SU-DHL-6 (cell line): ENCODE data around the gene PTPRN2.

Experiments
- CTCF ChIP-seq: fragments of 200-600 bp; sonication (generic); IDR thresholded peaks from one replicate; pipeline ENCODE4 v1.5.1; 2017; ENCODE audit warnings: antibody characterized with exemption, mild to moderate bottlenecking, low read length, moderate library complexity; ENCODE audit not compliant: insufficient read depth, poor library complexity, severe bottlenecking
- EZH2phosphoT487 ChIP-seq: fragments of 200-600 bp; sonication (generic), shearing (Covaris generic); conservative IDR thresholded peaks from 2 replicates; pipeline ENCODE4 v1.6.1; 2018; ENCODE audit warnings: mild to moderate bottlenecking, antibody characterized with exemption, low read length, moderate library complexity, mixed read lengths

- no peak for TF ChIP-seq CTCF
- TF ChIP-seq EZH2phosphoT487: no peak
These were observed 727.2 kb downstream of the PTPRN2 start for GRCh38 chr7:157860406-157860805.
